Trophoblast cell (in vitro differentiated cells and primary cell): Measurements from ENCODE around the gene MACROD2.
A peak's percentile ranks its signal among the peaks of the same experiment; 100 is the strongest.

Experiments used
- DNase-seq, 2 donors: peaks; one replicate each; pipeline ENCODE4 v3.0.0-alpha.2; 2016
- H2AFZ ChIP-seq: 2 replicates; pipeline ENCODE4 v1.6.1; 2013; ENCODE audit warnings: low read length, moderate library complexity, mild to moderate bottlenecking; ENCODE audit not compliant: insufficient read depth, poor library complexity
- H2AK5ac ChIP-seq: 2 replicates; pipeline ENCODE4 v1.6.1; 2013; ENCODE audit warnings: mild to moderate bottlenecking, low read length
- H2BK120ac ChIP-seq: 2 replicates; pipeline ENCODE4 v1.6.1; 2013; ENCODE audit warnings: low read length, mild to moderate bottlenecking, moderate library complexity; ENCODE audit not compliant: insufficient read depth, poor library complexity
- H2BK12ac ChIP-seq: 2 replicates; pipeline ENCODE4 v1.6.1; 2013; ENCODE audit warnings: mild to moderate bottlenecking, low read length, moderate library complexity
- H2BK5ac ChIP-seq: 2 replicates; pipeline ENCODE4 v1.6.1; 2013; ENCODE audit warnings: low read length, low read depth, moderate library complexity, mild to moderate bottlenecking; ENCODE audit not compliant: poor library complexity
- H3K14ac ChIP-seq: 2 replicates; pipeline ENCODE4 v1.6.1; 2013; ENCODE audit warnings: mild to moderate bottlenecking, low read length
- H3K18ac ChIP-seq: 2 replicates; pipeline ENCODE4 v1.6.1; 2013; ENCODE audit warnings: mild to moderate bottlenecking, low read length
- H3K23ac ChIP-seq: 2 replicates; pipeline ENCODE4 v1.6.1; 2013; ENCODE audit warnings: low read length
- H3K27ac ChIP-seq: 2 replicates; pipeline ENCODE4 v1.5.1; 2013; ENCODE audit warnings: low read depth, mild to moderate bottlenecking, inconsistent platforms, low read length, moderate library complexity
- H3K27me3 ChIP-seq: 2 replicates; pipeline ENCODE4 v1.6.1; 2013; ENCODE audit warnings: inconsistent platforms, mild to moderate bottlenecking, low read length, moderate library complexity; ENCODE audit not compliant: insufficient read depth
- H3K36me3 ChIP-seq, 2 experiments: 1 replicate in 1 of 2; 2 replicates in 1 of 2; pipeline ENCODE4 v1.6.1; 2013; ENCODE audit warnings: low read length in 2 of 2, mild to moderate bottlenecking in 2 of 2, moderate library complexity in 1 of 2; ENCODE audit not compliant: insufficient read depth in 2 of 2, control insufficient read depth in 1 of 2
- H3K4ac ChIP-seq: 2 replicates; pipeline ENCODE4 v1.6.1; 2013; ENCODE audit warnings: low read depth, mild to moderate bottlenecking, low read length, moderate library complexity
- H3K4me1 ChIP-seq, 2 experiments: 1 replicate in 1 of 2; 2 replicates in 1 of 2; pipeline ENCODE4 v1.6.1; 2013; ENCODE audit warnings: low read length in 2 of 2, mild to moderate bottlenecking in 2 of 2, moderate library complexity in 1 of 2; ENCODE audit not compliant: insufficient read depth in 2 of 2, control insufficient read depth in 1 of 2
- H3K4me2 ChIP-seq: 2 replicates; pipeline ENCODE4 v1.6.1; 2013; ENCODE audit warnings: inconsistent platforms, mild to moderate bottlenecking, low read length, moderate library complexity
- H3K4me3 ChIP-seq: 2 replicates; pipeline ENCODE4 v1.5.1; 2013; ENCODE audit warnings: mild to moderate bottlenecking, low read depth, low read length, inconsistent platforms
- H3K79me1 ChIP-seq: one replicate; pipeline ENCODE4 v1.6.1; 2013; ENCODE audit warnings: low read length
- H3K79me2 ChIP-seq: 2 replicates; pipeline ENCODE4 v1.6.1; 2013; ENCODE audit warnings: low read length, mild to moderate bottlenecking; ENCODE audit not compliant: control insufficient read depth, insufficient read depth, poor library complexity
- H3K9ac ChIP-seq: 2 replicates; pipeline ENCODE4 v1.6.1; 2013; ENCODE audit warnings: mild to moderate bottlenecking, low read length
- H3K9me3 ChIP-seq: 2 replicates; pipeline ENCODE4 v1.6.1; 2013; ENCODE audit warnings: low read depth, mild to moderate bottlenecking, control low read depth, inconsistent platforms, low read length; ENCODE audit not compliant: insufficient read depth
- H4K12ac ChIP-seq: 2 replicates; pipeline ENCODE4 v1.6.1; 2013; ENCODE audit warnings: low read depth, mild to moderate bottlenecking, low read length, moderate library complexity
- H4K8ac ChIP-seq: 2 replicates; pipeline ENCODE4 v1.6.1; 2013; ENCODE audit warnings: low read depth, mild to moderate bottlenecking, low read length, moderate library complexity
- H4K91ac ChIP-seq: one replicate; pipeline ENCODE4 v1.6.1; 2013; ENCODE audit warnings: low read depth, mild to moderate bottlenecking, low read length, moderate library complexity
- WGBS: extraction: QIAGEN DNeasy Blood & Tissue Kit; methylation state at CpG from one replicate; pipeline ENCODE4 v1.1.7; 2013; ENCODE audit warnings: missing lambda C conversion rate; ENCODE audit not compliant: insufficient read length, insufficient coverage; ENCODE audit errors: extremely low coverage; 5-methylcytosine and 5-hydroxymethylcytosine counted together

MACROD2 gene

DNA sequence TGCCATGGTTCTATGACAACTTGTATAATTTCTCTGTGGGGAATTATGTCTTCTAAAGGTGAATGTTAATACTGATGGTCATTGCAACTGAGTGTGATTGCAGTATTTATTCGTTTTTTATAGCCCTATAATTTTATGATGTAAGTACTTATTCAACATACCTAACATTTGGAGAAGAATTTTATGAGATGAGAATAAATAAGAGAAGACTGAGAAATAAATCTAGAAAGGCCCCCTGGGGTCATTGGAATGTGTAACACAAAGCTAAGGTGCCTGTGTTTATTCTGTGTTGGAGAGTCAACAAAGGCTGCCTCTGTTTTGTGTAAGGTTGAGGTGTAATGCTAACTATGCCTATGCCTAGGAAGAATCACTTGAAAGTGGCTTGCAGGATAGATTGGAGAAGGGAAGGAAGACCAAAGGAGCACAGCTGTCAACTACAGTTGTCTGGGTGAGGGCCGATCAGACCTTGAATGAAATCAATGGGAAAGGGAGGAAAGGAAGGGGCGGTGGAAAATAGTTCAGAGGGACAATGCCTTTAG is 1501.3 kb downstream of the MACROD2 start:
- Histone ChIP-seq H2BK5ac (no peak overlapping the region), H3K9me3 (no peaks in the 10 kb centered on the region), H3K14ac (no peak overlapping the region), H3K4me2 (no peak overlapping the region), H3K9ac (no peak overlapping the region), H2BK12ac (no peak overlapping the region), H3K27ac (no peak overlapping the region), H3K18ac (no peak overlapping the region), H2AFZ (no peak overlapping the region), H3K27me3 (no peaks in the 10 kb centered on the region), H2BK120ac (no peak overlapping the region), H3K36me3 (no peaks in the 10 kb centered on the region), H3K23ac (no peak overlapping the region), H4K8ac (no peak overlapping the region), H3K4ac (no peak overlapping the region), H4K12ac (no peak overlapping the region), H4K91ac (no peak overlapping the region), H3K4me3 (no peak overlapping the region), H2AK5ac (no peak overlapping the region), H3K79me2 (no peaks in the 10 kb centered on the region), H3K4me1 (no peaks in the 10 kb centered on the region), H3K79me1 (no peaks in the 10 kb centered on the region)
- no CpG with 5 or more reads among the region's 3 CpGs for WGBS
- no peak for DNase-seq

DNA sequence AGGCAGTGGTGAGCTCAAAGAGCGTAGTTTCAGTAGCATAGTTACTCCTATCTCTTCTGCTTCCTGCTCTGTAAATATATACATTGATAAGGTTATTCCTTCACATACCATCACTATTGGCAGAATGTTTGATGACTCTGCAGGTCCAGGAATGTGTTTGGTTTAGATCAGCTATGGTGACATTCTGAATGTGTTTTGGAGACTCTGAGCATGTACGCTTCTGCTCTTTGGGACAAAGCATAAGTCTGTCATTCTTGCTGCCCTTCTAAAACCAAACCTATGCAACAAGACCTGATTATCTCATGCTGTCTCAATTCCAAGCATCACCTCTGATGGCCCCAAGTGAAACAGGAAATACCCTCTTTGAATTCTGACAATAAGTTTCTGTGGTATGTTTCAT is 1503.6 kb downstream of the MACROD2 start:
- no peak overlapping the region for H3K9ac ChIP-seq
- no peaks in the 10 kb centered on the region for H3K36me3 ChIP-seq
- no peaks in the 10 kb centered on the region for H3K4me1 ChIP-seq
- H2BK120ac ChIP-seq = no peak overlapping the region
- no peak overlapping the region for H3K18ac ChIP-seq
- H4K8ac ChIP-seq = no peak overlapping the region
- peak overlapping the region; percentile 11 for H3K27ac ChIP-seq
- no peaks in the 10 kb centered on the region for H3K27me3 ChIP-seq
- H4K12ac ChIP-seq = no peak overlapping the region
- no peak overlapping the region for H3K4ac ChIP-seq
- H2AFZ ChIP-seq = no peak overlapping the region
- DNase-seq = no peak
- no CpG with 5 or more reads among the region's 2 CpGs for WGBS
- H2BK5ac ChIP-seq = no peak overlapping the region
- no peak overlapping the region for H3K14ac ChIP-seq
- H3K79me1 ChIP-seq = no peaks in the 10 kb centered on the region
- no peak overlapping the region for H3K23ac ChIP-seq
- H3K79me2 ChIP-seq = no peaks in the 10 kb centered on the region
- H4K91ac ChIP-seq = no peak overlapping the region
- no peak overlapping the region for H3K4me2 ChIP-seq
- no peak overlapping the region for H2AK5ac ChIP-seq
- no peak overlapping the region for H2BK12ac ChIP-seq
- no peak overlapping the region for H3K4me3 ChIP-seq
- no peaks in the 10 kb centered on the region for H3K9me3 ChIP-seq

DNA sequence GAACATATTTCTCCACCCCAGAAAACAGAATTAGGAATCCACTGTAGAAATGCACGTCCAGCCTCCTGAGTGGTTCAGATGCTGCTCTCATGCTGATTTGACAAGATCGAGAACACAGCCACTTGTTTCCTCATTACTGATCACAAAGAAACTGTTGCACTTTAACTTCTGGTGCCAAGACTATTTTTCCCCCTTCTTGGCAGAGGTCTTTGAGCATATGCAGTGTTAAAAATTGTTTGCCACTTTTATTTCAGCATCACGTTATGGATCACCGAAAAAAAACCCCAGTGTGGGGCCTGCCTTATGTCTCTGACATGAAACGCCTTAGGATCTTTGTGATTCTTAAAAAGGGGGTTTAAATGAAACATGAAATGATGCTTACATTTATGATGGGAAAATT is 1511.0 kb downstream of the MACROD2 start:
- H4K12ac ChIP-seq = no peak overlapping the region
- no peak overlapping the region for H3K4me3 ChIP-seq
- no peak overlapping the region for H3K14ac ChIP-seq
- H3K79me1 ChIP-seq = no peaks in the 10 kb centered on the region
- no peak overlapping the region for H4K8ac ChIP-seq
- H2BK120ac ChIP-seq = no peak overlapping the region
- no peak overlapping the region for H3K4me2 ChIP-seq
- H3K36me3 ChIP-seq = no peaks in the 10 kb centered on the region
- H2AK5ac ChIP-seq = no peak overlapping the region
- H2BK12ac ChIP-seq = no peak overlapping the region
- H3K4me1 ChIP-seq = no peaks in the 10 kb centered on the region
- H3K18ac ChIP-seq = no peak overlapping the region
- no peaks in the 10 kb centered on the region for H3K79me2 ChIP-seq
- H2BK5ac ChIP-seq = no peak overlapping the region
- DNase-seq = no peak
- no CpG with 5 or more reads among the region's 5 CpGs for WGBS
- no peak overlapping the region for H3K4ac ChIP-seq
- H3K9ac ChIP-seq = no peak overlapping the region
- H3K27me3 ChIP-seq = no peaks in the 10 kb centered on the region
- H3K27ac ChIP-seq = no peak overlapping the region
- no peak overlapping the region for H4K91ac ChIP-seq
- H3K23ac ChIP-seq = no peak overlapping the region
- no peak overlapping the region for H2AFZ ChIP-seq
- no peaks in the 10 kb centered on the region for H3K9me3 ChIP-seq

DNA sequence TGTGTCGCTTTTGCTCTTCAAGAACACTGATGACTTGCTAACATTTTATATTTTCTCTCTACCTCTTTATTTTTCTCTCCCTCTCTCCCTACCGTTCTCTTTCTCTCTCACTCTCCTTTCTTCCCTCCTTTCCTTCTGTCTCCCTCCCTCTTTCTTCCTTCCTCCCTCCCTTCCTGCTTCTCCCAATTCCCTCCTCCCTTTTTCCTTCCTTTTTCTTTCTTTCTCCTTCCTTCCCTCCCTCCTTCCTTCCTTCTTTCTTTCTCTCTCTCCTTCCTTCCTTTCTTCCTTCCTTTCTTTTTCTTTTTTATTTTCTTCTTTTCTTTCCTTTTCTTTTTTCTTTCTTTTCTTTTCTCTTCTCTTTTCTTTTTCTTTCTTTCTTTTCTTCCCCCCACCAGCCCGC is 1511.8 kb downstream of the MACROD2 start:
- Histone ChIP-seq H4K91ac (no peak overlapping the region), H3K4me1 (no peaks in the 10 kb centered on the region), H3K4me3 (no peak overlapping the region), H3K36me3 (no peaks in the 10 kb centered on the region), H3K14ac (no peak overlapping the region), H4K12ac (no peak overlapping the region), H3K9me3 (no peaks in the 10 kb centered on the region), H2AK5ac (no peak overlapping the region), H2BK5ac (no peak overlapping the region), H2BK120ac (no peak overlapping the region), H3K23ac (no peak overlapping the region), H2AFZ (no peak overlapping the region), H2BK12ac (no peak overlapping the region), H3K79me1 (no peaks in the 10 kb centered on the region), H4K8ac (no peak overlapping the region), H3K27ac (no peak overlapping the region), H3K27me3 (no peaks in the 10 kb centered on the region), H3K4ac (no peak overlapping the region), H3K79me2 (no peaks in the 10 kb centered on the region), H3K4me2 (no peak overlapping the region), H3K18ac (no peak overlapping the region), H3K9ac (no peak overlapping the region)
- 97% methylated on average over 1 of the region's 3 CpGs for WGBS
- DNase-seq = no peak
